HG02981 (cell line): ENCODE results near the gene P3R3URF.
"Not testable (repeated sequence)": the region's sequence is repeated elsewhere in the genome, so short reads cannot be mapped to it uniquely, and the experiment has no call there.

Experiments
- ATAC-seq: cut with Tn5 transposase; IDR thresholded peaks from one replicate; pipeline ENCODE4 v1.9.1; 2021; ENCODE audit warnings: mild to moderate bottlenecking, moderate library complexity; ENCODE audit not compliant: unreplicated experiment

P3R3URF gene

GRCh38 chr1:46176211-46176865 is at the start of gene P3R3URF:
P3R3URF (minus strand) TSS chr1:46176488; CDS start chr1:46176471, 17 bp downstream.
- no peak for ATAC-seq

- ATAC-seq = no peak
Observed at GRCh38 chr1:46224966-46225365, 48.7 kb upstream of the P3R3URF start.

DNA sequence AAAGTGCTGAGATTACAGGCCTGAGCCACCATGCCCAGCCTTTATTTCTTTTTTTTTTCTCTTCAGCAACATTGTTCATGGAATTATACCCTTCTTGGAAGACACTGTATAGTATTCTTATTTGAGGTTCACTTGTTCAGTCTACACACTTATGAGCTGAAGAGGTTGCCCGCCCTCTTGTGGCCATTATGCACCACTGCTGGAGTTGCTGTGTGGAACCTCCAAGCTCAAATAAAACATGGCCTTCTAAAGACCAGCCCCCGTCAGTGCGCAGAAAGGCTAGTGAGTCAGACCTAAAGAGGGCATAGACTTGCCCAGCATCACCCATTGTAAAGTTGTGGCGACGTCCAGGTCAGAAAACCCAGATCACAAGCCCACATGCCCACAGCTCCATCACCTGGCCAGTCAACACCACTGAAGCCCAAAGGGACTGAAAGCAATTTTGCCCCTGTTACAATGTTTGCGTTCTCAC is 47.2 kb upstream of the P3R3URF start:
- ATAC-seq = peak; percentile 80

- ATAC-seq = not testable (repeated sequence)
Observed at GRCh38 chr1:46223055-46223454, 46.8 kb upstream of the P3R3URF start.

DNA sequence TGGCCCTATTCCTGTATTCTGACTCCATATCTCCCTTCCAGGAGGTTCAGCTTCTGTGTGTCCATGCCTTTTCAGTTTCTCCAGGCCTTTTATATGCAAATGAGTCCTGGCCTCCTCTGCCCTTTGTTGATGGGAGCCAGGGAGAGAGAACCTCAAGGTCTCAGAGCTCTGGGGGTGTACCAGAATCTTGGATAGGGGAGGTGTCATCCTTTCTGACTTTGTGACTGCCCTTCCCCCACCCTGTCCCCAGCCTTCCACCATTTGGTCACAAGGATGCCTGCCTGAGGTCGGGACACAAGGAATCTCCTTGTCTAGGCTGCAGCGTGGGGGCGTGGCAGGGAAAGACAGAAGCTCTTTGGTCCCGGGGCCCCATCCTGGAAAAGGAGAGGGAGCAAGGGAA is 45.5 kb upstream of the P3R3URF start:
- no peak for ATAC-seq

DNA sequence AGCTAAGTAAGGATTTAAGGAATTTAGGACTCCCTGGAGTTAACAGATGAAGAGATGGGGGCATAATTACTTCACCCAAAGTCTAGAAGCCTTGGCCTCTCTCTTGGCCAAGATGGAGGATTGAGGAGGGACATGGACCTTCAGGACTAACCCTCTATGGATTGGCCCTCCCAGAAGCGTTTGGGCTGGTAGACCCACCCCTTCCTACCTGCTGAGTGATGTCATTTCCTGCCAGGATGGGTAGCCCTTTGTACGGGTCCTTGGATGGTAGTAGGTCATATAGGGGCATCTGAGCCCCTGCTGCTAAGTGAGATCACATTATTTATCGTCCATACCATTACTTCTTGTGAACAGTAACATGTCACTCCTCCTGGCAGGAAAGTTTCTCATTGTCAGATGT is 44.5 kb upstream of the P3R3URF start:
- no peak for ATAC-seq

- no peak for ATAC-seq
Observed at GRCh38 chr1:46219551-46220520, 43.5 kb upstream of the P3R3URF start.

DNA sequence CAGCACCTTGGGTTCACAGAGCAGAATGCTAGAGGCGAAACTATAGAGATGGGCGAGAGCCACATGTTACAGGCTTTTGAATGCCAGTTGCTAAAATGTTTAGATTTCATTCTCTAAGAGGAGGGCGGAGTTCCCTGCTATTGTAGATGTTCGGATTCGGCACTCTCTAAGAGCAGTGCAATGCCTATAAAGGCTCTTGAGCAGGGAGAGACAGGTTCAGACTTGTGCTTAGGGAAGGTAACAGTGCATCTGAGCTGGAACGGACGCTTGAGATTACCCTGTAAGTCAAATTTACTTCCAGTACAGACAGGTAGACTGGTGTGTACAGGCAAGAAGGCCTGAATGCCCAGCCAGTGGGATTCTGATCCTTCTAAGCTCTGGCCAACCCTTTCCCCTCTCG is 42.2 kb upstream of the P3R3URF start:
- no peak for ATAC-seq

GRCh38 chr1:46215504-46215903 is 39.2 kb upstream of the P3R3URF start:
- no peak for ATAC-seq

- ATAC-seq = no peak
Observed at GRCh38 chr1:46211051-46211450, 34.8 kb upstream of the P3R3URF start.

- ATAC-seq = no peak
Observed at GRCh38 chr1:46210561-46210960, 34.3 kb upstream of the P3R3URF start.

GRCh38 chr1:46206399-46206798 is 30.1 kb upstream of the P3R3URF start:
- no peak for ATAC-seq

GRCh38 chr1:46205791-46206190 is 29.5 kb upstream of the P3R3URF start:
- ATAC-seq = no peak

GRCh38 chr1:46205141-46205540 is 28.9 kb upstream of the P3R3URF start:
- ATAC-seq = no peak

DNA sequence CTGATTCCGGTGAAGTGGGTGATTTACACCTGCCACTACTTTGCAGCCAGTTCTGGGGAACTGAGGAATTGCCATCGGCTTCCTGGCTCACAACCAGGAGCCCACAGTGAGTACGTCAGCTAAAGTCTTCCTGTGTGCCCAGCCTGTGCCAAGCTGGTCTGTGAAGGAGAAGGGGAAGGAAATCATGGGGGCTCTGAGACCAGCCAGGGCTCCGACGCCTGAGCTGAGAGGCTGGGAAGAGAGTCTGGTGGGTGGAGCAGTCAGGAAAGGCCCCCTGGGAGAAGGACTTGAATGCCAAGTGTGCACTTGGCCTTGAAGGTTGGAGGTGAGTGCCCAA is 28.1 kb upstream of the P3R3URF start:
- ATAC-seq = no peak

DNA sequence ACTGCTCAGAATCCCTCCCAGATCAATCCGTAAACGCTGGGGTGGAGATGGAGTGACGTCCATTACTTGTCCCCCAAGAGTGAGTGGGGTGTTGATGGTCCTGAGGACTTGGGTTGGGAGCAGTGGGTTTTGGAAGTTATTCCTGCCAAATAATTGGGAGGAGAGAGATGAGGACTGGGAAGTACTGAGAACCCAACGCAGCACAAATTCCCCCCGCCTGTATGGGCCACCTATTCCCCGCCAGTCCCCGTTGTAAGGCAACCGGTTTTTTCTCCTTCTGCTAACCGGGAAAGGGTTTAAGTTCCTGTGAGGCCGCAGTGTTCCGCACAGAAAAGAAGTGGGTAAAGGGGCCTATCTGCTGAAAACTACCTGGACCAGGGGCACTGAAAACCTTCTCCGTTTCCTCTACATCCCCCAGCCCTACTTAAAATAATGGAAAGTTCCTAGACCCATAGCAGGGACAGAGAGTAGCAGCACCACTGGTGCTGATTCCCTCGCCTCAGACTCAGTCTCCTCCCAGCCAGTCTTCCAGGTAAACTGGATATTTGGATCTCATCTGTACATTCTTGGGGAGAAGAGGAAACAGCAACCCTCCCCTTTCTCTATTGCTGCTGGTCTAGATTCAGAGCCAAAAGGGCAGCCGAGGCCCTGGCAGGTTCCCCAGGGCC is 27.6 kb upstream of the P3R3URF start:
- no peak for ATAC-seq

GRCh38 chr1:46199233-46199749 is 23.0 kb upstream of the P3R3URF start:
- no peak for ATAC-seq

- peak; percentile 77 for ATAC-seq
Observed at GRCh38 chr1:46197964-46198811, 21.9 kb upstream of the P3R3URF start, which contains the start of gene POMGNT1. POMGNT1 (minus strand) TSS chr1:46198434; CDS start chr1:46197821, 613 bp downstream.

DNA sequence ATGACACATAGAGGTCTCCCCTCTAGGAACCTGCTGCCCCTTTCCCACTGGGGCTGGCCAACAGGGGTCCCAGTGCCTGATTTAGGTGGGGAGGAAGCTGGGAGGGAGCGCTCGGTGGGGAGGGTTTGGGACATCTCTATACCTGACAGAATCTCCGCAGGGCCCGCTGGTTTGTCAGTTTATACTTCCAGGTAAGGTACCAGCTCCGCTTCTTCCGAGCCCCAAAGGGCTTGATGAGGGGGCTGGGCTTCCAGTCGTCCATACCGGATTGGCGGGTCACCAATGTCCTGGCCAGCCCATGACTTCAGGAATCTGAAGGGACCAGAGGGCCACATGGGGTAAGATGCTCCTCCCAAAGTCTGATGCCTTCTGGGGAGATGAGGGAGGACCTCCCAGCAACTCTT is 21.3 kb upstream of the P3R3URF start:
- ATAC-seq = no peak

DNA sequence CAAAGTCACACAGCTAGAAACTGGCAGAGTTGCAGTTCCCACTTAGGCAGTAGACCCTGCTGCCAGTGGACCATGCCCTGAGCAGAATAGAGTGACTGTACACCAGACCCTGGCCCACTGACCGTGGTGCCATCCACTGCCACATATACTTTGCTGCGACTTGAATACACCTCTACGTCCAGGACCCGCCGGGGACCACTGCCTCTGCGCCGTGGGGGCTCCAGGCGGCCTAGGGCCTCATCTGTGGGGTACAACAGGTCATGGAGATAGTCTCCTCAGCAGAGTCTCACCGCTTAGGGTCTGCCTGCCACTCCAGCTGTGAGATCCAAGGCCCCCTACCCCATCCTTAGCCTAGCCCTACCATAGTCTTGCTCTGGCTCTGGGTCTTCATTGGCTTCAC is 20.3 kb upstream of the P3R3URF start:
- no peak for ATAC-seq
